HG02970 (cell line): ENCODE measurements around the gene NDUFA3.

Experiments
- ATAC-seq: cut with Tn5 transposase; IDR thresholded peaks from one replicate; pipeline ENCODE4 v1.9.1; 2021; ENCODE audit warnings: mild to moderate bottlenecking, moderate library complexity, moderate number of reproducible peaks; ENCODE audit not compliant: unreplicated experiment, low FRiP score

The NDUFA3 gene

GRCh38 chr19:54106716-54107115 is 4.1 kb downstream of the NDUFA3 start:
- ATAC-seq, result no peak

GRCh38 chr19:54107876-54108490 is 5.3 kb downstream of the NDUFA3 start:
- ATAC-seq, result no peak

DNA sequence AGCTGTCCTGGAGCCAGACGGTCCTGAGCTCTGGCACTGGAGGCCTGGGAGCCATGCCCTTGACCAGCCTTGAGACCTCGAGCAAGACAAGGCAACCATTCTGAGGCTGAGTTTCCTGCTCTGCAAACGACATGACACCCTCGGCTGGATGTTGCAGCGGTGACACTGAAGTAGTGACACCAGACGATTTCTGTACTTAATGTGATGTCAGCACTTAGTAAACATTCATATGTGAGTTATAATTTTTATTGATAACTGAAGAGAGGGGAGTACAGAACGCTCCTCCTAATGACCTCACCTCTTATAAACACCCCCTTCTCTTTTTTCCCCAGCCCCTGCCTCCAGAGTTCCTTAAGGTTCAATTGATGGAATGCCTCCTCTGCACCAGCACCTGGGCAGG is 5.8 kb downstream of the NDUFA3 start:
- no peak for ATAC-seq

DNA sequence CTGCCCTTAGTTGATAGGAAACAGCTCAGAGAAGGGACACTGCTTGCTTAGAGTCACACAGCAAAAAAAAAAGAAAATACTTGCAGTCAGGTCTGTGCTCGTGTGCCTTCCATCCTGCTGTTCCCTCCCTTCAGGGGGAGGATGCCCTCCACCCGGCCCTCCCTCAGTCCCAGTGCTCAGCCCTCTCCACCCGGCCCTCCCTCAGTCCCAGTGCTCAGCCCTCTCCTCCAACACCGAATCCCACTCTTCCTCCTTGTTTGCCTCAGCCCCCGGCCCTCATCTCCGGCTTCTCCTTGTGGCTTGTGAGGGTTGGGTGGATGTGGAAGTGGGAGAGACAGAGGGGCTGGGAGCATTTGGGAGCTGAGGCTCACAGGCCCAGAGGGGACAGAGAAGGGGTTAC is 7.0 kb downstream of the NDUFA3 start:
- ATAC-seq, result no peak

DNA sequence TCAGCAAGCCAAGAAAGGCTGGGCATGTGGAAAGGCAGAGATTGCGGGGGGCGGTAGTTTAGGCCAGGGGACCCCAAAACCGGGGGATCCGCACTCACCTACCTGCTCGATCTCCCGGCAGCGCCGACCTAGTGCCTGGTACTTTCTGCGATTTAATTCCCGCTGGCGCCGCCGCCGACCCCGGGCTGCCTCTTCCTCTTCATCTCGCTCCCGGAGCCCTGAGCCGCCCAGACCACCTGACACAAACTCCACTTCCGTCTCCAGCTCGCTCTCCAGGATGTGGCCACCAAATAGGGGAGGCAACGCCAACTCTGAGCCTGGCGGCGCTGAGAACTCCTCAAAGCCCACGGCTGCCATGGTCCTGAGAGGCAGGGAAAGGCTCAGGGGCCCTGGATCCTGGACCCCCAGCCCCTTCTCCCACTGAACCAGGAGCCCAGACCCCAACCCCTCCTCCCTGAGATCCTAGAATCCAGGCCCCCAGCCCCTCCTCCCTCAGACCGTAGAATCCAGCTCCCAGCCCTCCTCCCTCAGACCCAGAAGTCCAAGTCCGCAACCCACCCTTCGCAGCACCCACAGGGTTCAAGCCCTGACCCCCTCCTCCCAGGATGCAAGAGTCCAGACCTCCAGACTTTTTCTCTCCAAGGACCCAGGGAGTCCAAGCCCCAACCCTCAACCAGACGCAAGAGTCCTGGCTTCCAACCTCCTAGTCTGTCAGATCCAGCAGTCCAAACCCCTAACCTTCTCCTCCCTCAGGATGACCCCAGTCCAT is 11.9 kb downstream of the NDUFA3 start:
- ATAC-seq, result no peak

GRCh38 chr19:54115109-54116063 is 12.7 kb downstream of the NDUFA3 start, which contains the start of the genes PRPF31 and TFPT:
PRPF31 (plus strand) TSS chr19:54115754; CDS start chr19:54118279, 2,525 bp downstream.
TFPT (minus strand) TSS chr19:54115657; CDS start chr19:54115269, 388 bp downstream.
- ATAC-seq, result peak; percentile 80

- ATAC-seq, result no peak
Measured at GRCh38 chr19:54121259-54121658, 18.6 kb downstream of the NDUFA3 start.

GRCh38 chr19:54123682-54124081 is 21.0 kb downstream of the NDUFA3 start:
- ATAC-seq, result no peak

- no peak for ATAC-seq
Measured at GRCh38 chr19:54124393-54124792, 21.7 kb downstream of the NDUFA3 start.

DNA sequence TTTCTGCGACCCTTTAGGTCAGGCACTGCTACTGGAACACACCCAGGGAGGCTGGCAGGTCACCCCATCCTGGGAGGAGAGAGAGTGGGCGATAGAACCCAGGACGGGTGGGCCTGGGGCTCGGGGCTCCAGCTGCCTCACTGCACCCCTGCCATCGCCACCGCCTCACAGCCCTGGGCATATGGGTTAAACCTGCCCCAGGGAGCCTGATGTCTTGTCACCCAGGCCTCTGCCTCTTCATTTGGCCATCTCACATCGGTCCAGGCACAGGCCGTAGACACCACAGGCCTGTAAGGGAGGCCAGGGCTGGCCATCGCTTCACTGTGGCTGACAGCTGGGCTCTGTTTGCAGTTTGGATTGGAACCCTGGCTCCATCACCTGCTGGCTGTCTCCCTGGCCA is 23.1 kb downstream of the NDUFA3 start:
- ATAC-seq, result no peak

DNA sequence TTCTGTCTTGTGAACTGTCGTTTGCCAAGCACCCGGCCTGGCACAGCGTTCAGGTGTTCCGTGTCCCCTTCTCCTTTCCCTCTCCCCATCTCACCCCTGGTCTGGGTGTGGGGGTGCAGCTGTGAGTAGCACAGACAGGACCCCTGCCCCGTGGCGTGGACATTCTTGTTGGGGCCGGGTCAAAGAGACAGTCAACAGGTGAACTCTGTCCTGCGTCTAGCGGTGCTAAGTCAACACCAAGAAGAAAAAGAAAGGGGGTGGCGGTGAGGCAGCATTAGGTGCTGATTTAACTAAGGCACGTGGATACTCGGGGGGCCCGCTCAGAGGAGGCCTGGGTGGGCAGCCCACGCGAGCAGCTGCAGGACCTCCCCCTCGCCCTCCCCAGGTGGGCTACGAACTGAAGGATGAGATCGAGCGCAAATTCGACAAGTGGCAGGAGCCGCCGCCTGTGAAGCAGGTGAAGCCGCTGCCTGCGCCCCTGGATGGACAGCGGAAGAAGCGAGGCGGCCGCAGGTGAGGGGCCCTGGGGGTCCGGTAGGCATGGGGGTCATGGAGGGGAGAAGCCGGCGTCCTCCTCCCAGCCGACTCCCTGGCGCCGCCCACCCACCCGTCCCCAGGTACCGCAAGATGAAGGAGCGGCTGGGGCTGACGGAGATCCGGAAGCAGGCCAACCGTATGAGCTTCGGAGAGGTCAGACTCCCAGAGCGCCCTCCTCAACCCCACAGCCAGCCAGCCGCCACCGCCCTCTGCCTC is 25.2 kb downstream of the NDUFA3 start:
- no peak for ATAC-seq

- ATAC-seq, result no peak
Measured at GRCh38 chr19:54128441-54128725, 25.7 kb downstream of the NDUFA3 start.

DNA sequence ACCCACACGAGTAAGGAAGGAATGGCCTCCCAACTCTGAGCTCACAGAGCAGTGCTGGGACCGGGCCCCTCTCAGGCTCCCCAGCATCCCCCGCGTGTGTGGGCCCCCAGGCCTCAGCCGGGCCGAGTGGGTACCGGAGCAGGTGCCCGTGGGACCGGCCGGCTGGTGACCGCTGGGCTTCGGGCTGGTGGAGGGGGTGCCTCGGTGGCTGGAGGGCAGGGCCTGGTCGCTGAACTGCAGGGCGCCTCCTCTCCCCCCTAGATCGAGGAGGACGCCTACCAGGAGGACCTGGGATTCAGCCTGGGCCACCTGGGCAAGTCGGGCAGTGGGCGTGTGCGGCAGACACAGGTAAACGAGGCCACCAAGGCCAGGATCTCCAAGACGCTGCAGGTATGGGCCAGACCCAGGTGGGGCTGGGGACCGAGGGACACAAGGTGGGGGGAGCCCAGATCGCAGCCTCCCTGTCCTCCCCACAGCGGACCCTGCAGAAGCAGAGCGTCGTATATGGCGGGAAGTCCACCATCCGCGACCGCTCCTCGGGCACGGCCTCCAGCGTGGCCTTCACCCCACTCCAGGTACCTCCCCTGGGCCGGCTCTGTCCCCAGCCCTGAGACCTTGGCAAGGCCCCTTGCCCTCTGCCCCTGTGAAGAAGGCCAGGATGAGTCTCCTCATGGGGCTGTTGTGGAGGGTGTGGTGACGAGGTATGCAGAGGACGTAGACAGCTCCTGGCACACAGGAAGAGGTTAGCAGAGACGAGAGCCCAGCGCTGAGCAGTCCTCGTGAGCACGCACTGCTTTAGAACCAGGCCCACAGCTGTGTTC is 26.4 kb downstream of the NDUFA3 start:
- ATAC-seq, result no peak

GRCh38 chr19:54129617-54129996 is 27.0 kb downstream of the NDUFA3 start:
- ATAC-seq, result no peak

- no peak for ATAC-seq
Measured at GRCh38 chr19:54133312-54133956, 30.8 kb downstream of the NDUFA3 start.

DNA sequence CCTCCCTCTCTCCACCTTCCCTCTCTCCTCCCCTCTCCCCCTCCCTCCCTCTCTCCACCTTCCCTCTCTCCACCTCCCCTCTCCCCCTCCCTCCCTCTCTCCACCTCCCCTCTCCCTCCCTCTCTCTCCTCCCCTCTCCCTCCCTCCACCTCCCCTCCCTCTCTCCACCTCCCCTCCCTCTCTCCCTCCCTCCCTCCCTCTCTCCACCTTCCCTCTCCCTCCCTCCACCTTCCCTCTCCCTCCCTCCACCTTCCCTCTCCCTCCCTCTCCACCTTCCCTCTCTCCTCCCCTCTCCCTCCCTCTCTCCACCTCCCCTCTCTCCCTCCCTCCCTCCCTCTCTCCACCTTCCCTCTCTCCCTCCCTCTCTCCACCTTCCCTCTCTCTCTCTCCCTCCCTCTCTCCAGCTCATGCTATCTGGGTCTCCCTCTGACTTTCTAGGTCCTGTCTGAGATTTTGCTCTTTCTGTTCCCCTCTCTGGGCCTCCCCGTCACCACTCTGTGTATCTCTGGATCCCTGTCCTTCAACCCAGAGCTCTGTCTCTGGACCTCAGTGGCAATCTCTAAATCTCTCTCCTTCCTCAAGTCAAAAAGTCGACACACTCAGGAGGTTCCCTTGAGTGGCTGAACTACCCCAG is 31.4 kb downstream of the NDUFA3 start:
- ATAC-seq, result no peak

GRCh38 chr19:54136086-54136863 is 33.6 kb downstream of the NDUFA3 start:
- ATAC-seq, result no peak
